Left ventricle myocardium inferior (tissue), 1 donor: ENCODE results near the gene HOXC5. TPM values are rescaled to one million over a fixed set of nuclear protein-coding genes. Genes with fewer than 3 reads are reported as not detected.
A peak's percentile ranks its signal among the peaks of the same experiment; 100 is the strongest.

Experiments used
- DNase-seq: peaks from one replicate; pipeline ENCODE4 v3.0.0-alpha.2; 2020
- H3K27ac ChIP-seq: fragments of 200-600 bp; replicated peaks from 2 replicates; pipeline ENCODE4 v1.8.0; 2021
- H3K27me3 ChIP-seq: fragments of 200-600 bp; 2 replicates; pipeline ENCODE4 v1.8.0; 2021; ENCODE audit warnings: low read depth
- H3K36me3 ChIP-seq: fragments of 200-600 bp; 2 replicates; pipeline ENCODE4 v1.8.0; 2021
- H3K4me1 ChIP-seq: fragments of 200-600 bp; 2 replicates; pipeline ENCODE4 v1.8.0; 2021
- H3K4me3 ChIP-seq: fragments of 200-600 bp; 2 replicates; pipeline ENCODE4 v1.8.0; 2021; ENCODE audit warnings: mild to moderate bottlenecking, moderate library complexity
- H3K9me3 ChIP-seq: fragments of 200-600 bp; replicated peaks from 2 replicates; pipeline ENCODE4 v1.8.0; 2021
- CTCF ChIP-seq: fragments of 200-600 bp; IDR thresholded peaks from 2 replicates; pipeline ENCODE4 v1.8.0; 2021; ENCODE audit warnings: antibody characterized with exemption, mild to moderate bottlenecking, borderline replicate concordance
- intact Hi-C: fragments of 100-400 bp; cut with micrococcal nuclease; formaldehyde crosslinking; loops from one replicate; pipeline ENCODE4 v1.11.0; 2022
- total RNA-seq: library from RNA; stranded (reverse); fragmentation: NEBNext Ultra II Directional; extraction: Animal tissue kit (Norgen Biotek cat#: 25700); gene quantifications from one replicate; pipeline ENCODE4 v1.2.1, GENCODE V29; 2021
- donor health status: DM: no; HTN: yes; CAD: no; lungs with severe emphysema.

The HOXC5 gene
- total RNA-seq, 1 donor from 2014 or later = not detected

DNA sequence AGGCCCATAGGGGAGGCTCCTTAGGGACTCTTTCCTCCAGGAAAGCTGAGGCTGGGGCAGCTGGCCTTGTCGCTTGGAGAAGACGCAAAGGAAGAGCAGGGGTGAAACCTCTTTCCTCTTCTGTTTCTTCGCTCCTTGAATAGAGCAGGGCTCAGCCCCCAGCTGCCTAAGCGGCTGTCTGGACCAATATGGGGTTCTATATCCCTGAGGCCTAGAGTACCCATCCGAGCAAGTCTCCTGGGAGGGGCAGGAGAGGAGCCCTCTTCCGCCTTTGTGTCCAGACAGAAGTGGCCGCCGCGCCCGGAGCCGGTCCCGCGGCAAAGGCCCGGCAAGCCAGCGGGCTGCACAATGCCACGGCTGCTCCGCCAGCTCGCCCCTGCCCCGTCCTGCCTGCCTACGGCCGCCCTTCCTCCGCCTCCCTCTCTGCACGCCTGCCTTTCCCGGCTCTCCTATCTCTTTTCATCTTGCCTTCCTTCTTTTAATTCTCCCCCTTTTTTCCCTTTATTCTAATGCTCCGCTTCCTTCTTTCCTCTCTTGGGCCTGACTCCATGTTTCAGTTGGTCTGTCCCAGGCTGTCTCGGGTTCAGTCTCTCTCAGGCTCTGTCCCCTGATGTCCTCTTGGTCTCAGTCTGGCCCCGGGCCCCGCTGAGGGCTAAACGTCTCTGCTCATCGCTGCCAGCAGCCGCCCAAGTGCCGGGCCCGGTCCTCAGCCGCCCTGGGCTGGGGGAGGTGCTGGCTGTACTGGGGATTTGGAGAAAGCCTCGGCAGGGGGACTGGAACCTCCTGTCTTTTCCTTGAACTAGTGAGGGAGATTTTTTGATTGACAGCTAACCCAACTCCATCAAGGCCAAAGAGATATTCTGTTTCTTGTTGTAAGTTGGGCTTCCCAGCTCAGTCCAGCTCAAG, 35.4 kb upstream of the HOXC5 start:
- Histone ChIP-seq H3K4me3 (no peak overlapping the region), H3K9me3 (no peaks in the 10 kb centered on the region), H3K27ac (no peak overlapping the region), H3K4me1 (peaks cover 38% of the 10 kb centered on the region), H3K27me3 (peaks cover 100% of the 10 kb centered on the region), H3K36me3 (no peaks in the 10 kb centered on the region)
- DNase-seq = no peak
- intact Hi-C loops = no loop called here
- TF ChIP-seq CTCF = no peak

GRCh38 chr12:53998110-53998899, 34.5 kb upstream of the HOXC5 start:
- Histone ChIP-seq H3K9me3 (no peaks in the 10 kb centered on the region), H3K36me3 (no peaks in the 10 kb centered on the region), H3K4me1 (peaks cover 38% of the 10 kb centered on the region), H3K27ac (no peak overlapping the region), H3K27me3 (peaks cover 100% of the 10 kb centered on the region), H3K4me3 (no peak overlapping the region)
- intact Hi-C loops = no loop called here
- no peak for TF ChIP-seq CTCF
- DNase-seq = no peak

DNA sequence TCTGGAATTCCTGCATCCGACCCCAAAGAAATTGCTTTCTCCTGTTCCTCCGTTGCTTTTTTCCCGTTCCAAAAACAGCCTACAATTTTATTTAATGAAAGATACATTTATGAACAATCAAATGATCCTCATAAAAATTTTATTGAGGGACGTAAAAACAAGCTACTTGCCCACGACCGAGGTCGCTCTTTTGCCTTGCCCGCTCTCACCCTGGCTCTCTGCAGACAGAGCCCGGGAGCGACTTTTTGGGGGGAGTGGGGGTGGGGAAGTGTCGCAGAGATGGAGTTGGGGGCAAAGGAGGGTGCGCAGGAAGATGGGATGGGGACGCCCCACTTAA, 34.0 kb upstream of the HOXC5 start:
- intact Hi-C loops = no loop called here
- H3K9me3 ChIP-seq = no peaks in the 10 kb centered on the region
- no peak overlapping the region for H3K27ac ChIP-seq
- no peak for DNase-seq
- H3K27me3 ChIP-seq = peaks cover 100% of the 10 kb centered on the region
- no peaks in the 10 kb centered on the region for H3K36me3 ChIP-seq
- peaks cover 38% of the 10 kb centered on the region for H3K4me1 ChIP-seq
- no peak for TF ChIP-seq CTCF
- no peak overlapping the region for H3K4me3 ChIP-seq

DNA sequence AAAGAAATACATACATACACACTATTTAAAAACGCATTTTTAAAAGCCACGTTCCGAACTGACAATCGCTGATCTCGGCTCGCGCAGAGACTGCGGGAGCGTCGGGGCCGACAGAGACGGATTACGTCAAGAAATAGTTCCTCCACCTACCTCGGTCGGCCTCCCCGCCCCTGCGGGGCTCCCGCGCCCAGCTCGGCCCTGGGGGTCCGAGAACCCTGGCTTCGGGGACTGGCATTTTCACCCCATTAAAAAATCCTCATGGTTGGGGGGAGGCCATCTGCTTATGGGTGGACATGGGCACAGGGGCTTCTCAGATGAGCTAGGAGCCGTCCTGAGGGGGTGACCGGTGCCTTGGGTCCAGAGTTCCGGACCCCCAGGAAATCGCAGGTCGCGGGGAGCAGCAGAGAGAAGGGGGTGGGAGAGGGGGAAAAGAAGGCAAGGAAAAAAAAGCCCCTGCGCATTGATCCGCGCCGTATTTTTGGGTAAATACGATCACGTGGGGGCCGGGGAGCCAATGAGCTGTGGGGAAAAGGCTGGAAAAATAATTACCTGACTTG, 33.2 kb upstream of the HOXC5 start:
- Histone ChIP-seq H3K36me3 (no peaks in the 10 kb centered on the region), H3K4me1 (peaks cover 32% of the 10 kb centered on the region), H3K9me3 (no peaks in the 10 kb centered on the region), H3K27me3 (peaks cover 100% of the 10 kb centered on the region), H3K27ac (no peak overlapping the region), H3K4me3 (peak overlapping the region; percentile 52)
- no peak for DNase-seq
- intact Hi-C loops = no loop called here
- TF ChIP-seq CTCF = no peak
